ENCODE data around the gene BRSK1.
A peak's percentile ranks its signal among the peaks of the same experiment; 100 is the strongest.

BRSK1 gene

GRCh38 chr19:55353356-55353802 is 69.6 kb downstream of the BRSK1 start:
- no peak for DNase-seq (ENCODE audit: low read depth)

DNA sequence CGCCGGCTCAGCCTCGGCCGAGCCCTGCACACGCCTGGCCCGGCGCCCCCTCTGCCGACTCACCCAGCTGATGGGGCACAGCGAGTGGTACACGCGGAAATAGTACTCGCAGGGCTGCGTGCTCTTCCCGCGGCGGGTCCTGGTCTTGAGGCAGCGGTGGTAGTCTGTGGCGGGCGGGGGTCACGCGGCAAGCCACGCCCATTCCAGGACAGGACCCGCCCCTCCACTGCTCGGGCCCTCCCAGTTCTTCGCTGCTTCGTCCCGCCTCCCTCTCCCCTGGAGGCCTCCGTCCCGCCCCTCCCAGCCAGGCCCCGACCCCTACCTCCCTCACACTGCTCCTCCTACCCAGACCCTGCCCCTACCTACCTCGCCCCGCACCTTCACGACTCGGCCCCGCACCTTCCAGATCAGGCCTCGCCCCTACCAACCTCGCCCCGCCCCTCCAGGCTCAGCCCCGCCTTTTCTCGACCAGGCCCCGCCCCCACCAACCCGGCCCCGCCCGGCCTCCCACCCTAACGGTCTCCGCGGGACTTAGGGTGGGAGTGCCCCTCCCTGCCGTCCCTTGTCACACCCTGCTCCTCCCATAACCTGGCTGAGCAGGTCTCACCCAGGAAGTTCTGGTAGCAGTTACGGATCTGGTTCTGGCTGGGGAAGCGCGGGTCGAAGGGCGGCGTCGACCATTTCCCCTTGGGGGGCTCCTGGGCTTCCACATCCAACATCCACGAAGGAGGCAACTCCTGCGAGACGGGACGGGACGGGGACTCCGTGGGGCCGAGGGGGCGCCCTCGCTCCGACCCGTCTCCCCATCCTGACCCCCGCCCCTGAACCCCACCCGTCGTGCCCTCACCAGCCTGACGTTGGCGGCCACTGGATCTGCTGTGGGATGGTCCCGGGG is 70.3 kb downstream of the BRSK1 start:
- peak; percentile 34 for DNase-seq (ENCODE audit: low read depth)

DNA sequence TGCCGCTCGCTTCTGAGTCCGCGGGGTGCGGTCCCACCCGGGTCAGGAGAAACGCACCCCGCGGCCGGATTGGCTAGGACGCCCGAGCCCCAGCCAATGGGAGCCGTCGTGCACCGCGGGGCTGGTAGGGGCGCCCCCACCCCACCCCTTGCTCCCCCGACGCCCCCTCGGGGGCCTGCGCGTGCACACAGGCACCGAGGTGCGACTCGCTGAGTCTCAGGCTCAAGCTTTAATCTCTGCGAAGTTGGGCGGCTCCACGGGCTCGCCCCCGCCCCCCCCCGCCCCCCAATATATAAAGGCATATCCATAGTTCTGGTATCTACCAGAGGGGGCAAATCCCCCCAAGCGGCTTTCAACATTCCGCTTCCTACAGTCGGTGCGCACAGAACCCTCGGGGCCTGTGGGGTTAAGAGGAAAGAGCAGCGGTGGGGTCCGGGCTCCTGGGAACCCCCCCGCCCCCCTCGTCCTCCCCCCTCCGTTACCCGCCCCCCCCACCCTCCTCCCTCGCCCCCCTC is 71.0 kb downstream of the BRSK1 start, which contains the start of gene COX6B2:
Gene COX6B2 (minus strand): TSS at position 22 of the 515 bp plus-strand sequence. CDS start 198 bp downstream, outside the sequence.
- DNase-seq (ENCODE audit: low read depth), result no peak

- DNase-seq (ENCODE audit: low read depth), result no peak
These were observed 71.5 kb downstream of the BRSK1 start for GRCh38 chr19:55355213-55355821.

DNA sequence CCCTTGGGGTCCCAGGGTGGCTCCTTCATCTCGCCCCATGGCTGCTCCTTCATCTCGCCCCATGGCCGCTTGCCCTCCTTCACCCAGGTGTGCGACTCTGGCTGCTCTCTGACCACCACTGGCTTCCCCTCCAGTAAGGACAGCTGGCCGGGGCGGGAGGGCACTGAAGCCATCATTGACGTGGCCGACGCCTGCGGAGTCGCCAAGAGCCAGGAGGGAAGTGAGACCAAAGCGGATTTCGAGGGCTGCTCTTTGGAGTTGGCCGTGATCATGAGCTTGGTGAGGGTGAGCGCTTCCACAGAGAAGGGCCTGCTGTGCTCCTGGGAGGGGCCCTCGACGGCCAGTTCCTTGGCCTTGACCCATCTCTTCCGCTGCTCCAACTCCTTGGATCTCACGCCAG is 74.7 kb downstream of the BRSK1 start:
- DNase-seq (ENCODE audit: low read depth), result no peak

- no peak for DNase-seq (ENCODE audit: low read depth)
These were observed 75.4 kb downstream of the BRSK1 start for GRCh38 chr19:55358943-55359908.

- DNase-seq (ENCODE audit: low read depth), result no peak
These were observed 77.1 kb downstream of the BRSK1 start for GRCh38 chr19:55360902-55361301.
